K562 (cell line): Measurements from ENCODE around the gene SMIM22. TPM values are rescaled to one million over a fixed set of nuclear protein-coding genes. Genes with fewer than 3 reads are reported as not detected.

Experiments used
- CEBPZ ChIP-seq: fragments of 150-350 bp; IDR thresholded peaks from 2 replicates; pipeline ENCODE4 v1.6.1; 2014; ENCODE audit warnings: low read depth, mild to moderate bottlenecking, low read length, borderline replicate concordance
- ESRRA ChIP-seq: fragments of 450-650 bp; IDR thresholded peaks from 2 replicates; pipeline ENCODE4 v1.6.1; 2014; ENCODE audit warnings: low read depth, mild to moderate bottlenecking, moderate library complexity, borderline replicate concordance
- GTF2F1 ChIP-seq: IDR thresholded peaks from 2 replicates; pipeline ENCODE4 v1.6.1; 2011; ENCODE audit warnings: low read depth, low read length, improper control_type of control experiment
- HMGN3 ChIP-seq: IDR thresholded peaks from 2 replicates; pipeline ENCODE4 v1.6.1; 2011; ENCODE audit warnings: borderline replicate concordance, low read depth, mild to moderate bottlenecking, mixed read lengths, low read length; ENCODE audit not compliant: insufficient read length; ENCODE audit errors: extremely low read depth
- MYC ChIP-seq, 2 experiments: fragments of 250-450 bp in 1 of 2; sonication (Bioruptor Pico) in 1 of 2; IDR thresholded peaks; 2 replicates each; pipeline versions ENCODE4 v1.5.1 to v1.6.1; 2012 to 2021; ENCODE audit warnings: low read depth in 2 of 2, borderline replicate concordance in 1 of 2, improper control_type of control experiment in 1 of 2, low read length in 1 of 2, mild to moderate bottlenecking in 1 of 2, moderate library complexity in 1 of 2
- NR2F6 ChIP-seq: fragments of 450-650 bp; formaldehyde crosslinking; IDR thresholded peaks from 2 replicates; pipeline ENCODE4 v1.4.0; 2020; ENCODE audit warnings: mild to moderate bottlenecking
- RAD21 ChIP-seq, 2 experiments: fragments of 250-450 bp in 1 of 2; fragments of 450-650 bp in 1 of 2; sonication (Bioruptor Pico) in 1 of 2; formaldehyde crosslinking in 1 of 2; IDR thresholded peaks in 1 of 2; conservative IDR thresholded peaks in 1 of 2; 2 replicates each; pipeline versions ENCODE4 v1.4.0 to v1.8.0; 2020 to 2022; ENCODE audit warnings: mild to moderate bottlenecking in 2 of 2, moderate library complexity in 1 of 2
- RBM14 ChIP-seq: fragments of 200-400 bp; formaldehyde crosslinking; IDR thresholded peaks from 2 replicates; pipeline ENCODE4 v1.6.1; 2018; ENCODE audit warnings: low read depth, mild to moderate bottlenecking, low read length, moderate library complexity, borderline replicate concordance; ENCODE audit not compliant: insufficient read depth
- SPI1 ChIP-seq: IDR thresholded peaks from 2 replicates; pipeline ENCODE4 v1.6.1; 2011; ENCODE audit warnings: low read depth, low read length, control low read depth, borderline replicate concordance
- ZBTB11 ChIP-seq, 3 experiments: fragments of 200-800 bp in 1 of 3; fragments of 250-450 bp in 1 of 3; fragments of 450-650 bp in 1 of 3; sonication (Bioruptor Pico) in 1 of 3; sonication (Bioruptor generic) in 1 of 3; formaldehyde crosslinking in 1 of 3; IDR thresholded peaks; 2 replicates each; pipeline versions ENCODE4 v1.6.1 to v1.8.0; 2016 to 2022; ENCODE audit warnings: mild to moderate bottlenecking in 2 of 3, missing genetic modification characterization in 2 of 3, missing compliant biosample characterization in 1 of 3, moderate library complexity in 1 of 3
- ZBTB33 ChIP-seq: sonication (generic); formaldehyde crosslinking; IDR thresholded peaks from 2 replicates; pipeline ENCODE4 v1.8.1; 2023; ENCODE audit warnings: mild to moderate bottlenecking, missing genetic modification reagents
- ZNF212 ChIP-seq: fragments of 450-650 bp; formaldehyde crosslinking; IDR thresholded peaks from 2 replicates; pipeline ENCODE4 v1.4.0; 2020; ENCODE audit warnings: mild to moderate bottlenecking
- ZNF280A ChIP-seq: fragments of 450-650 bp; IDR thresholded peaks from 2 replicates; pipeline ENCODE4 v1.6.1; 2018; ENCODE audit warnings: mild to moderate bottlenecking, low read depth; ENCODE audit not compliant: partially characterized antibody
- ZNF282 ChIP-seq: sonication (generic); formaldehyde crosslinking; IDR thresholded peaks from 2 replicates; pipeline ENCODE4 v1.8.1; 2023; ENCODE audit warnings: missing genetic modification reagents
- polyA plus RNA-seq, 8 experiments: library from polyadenylated mRNA; depleted of rRNA in 4 of 8; stranded (reverse) in 5 of 8; unstranded in 3 of 8; fragments of >200 nt; fragmentation: Nextera tagmentation in 2 of 8; fragmentation: Illumina TruSeq in 1 of 8; extraction: Ambion mirVana in 2 of 8; extraction: Trizol in 1 of 8; gene quantifications; 2 replicates each; pipeline versions ENCODE4 v1.2.1 to v1.2.3, GENCODE V29; 2011 to 2014; ENCODE audit warnings: inconsistent platforms in 1 of 8, missing spikeins in 1 of 8
- total RNA-seq, 7 experiments: library from RNA; depleted of rRNA in 6 of 7; stranded (reverse); fragments of >200 nt in 6 of 7; fragmentation: Illumina TruSeq in 2 of 7; extraction: Trizol in 2 of 7; gene quantifications; 2 replicates each; pipeline versions ENCODE4 v1.2.1 to v1.2.3, GENCODE V29; 2011 to 2021; ENCODE audit warnings: low replicate concordance in 1 of 7

SMIM22 gene
- total and polyA plus RNA-seq, 9 of the 15 experiments (the other 6 are each of a cell fraction or from before 2014, with no cell fraction given): not detected

GRCh38 chr16:4768549-4769305 lies 26.4 kb upstream of the SMIM22 start (continued):
- TF ChIP-seq ZNF280A: no peak
- TF ChIP-seq ZNF282 (CRISPR knock-in tag): no peak
- TF ChIP-seq RBM14: no peak
- no peak for TF ChIP-seq NR2F6 (CRISPR knock-in tag)
- TF ChIP-seq HMGN3: peak; percentile 60
- TF ChIP-seq GTF2F1: no peak
- no peak for TF ChIP-seq RAD21 (CRISPR knock-in tag; conservative IDR thresholded peaks at IDR 0.05 in 1 of 2, IDR thresholded peaks at IDR 0.05 in 1 of 2)
- TF ChIP-seq CEBPZ: no peak
- peak; percentile 12; the same call in 1 of the 2 replicates for TF ChIP-seq ESRRA
- peak; percentile 55; the same call in 1 of the 2 replicates for TF ChIP-seq MYC (IDR thresholded peaks at IDR 0.05; ENCODE audit: low read depth, low read length)
- TF ChIP-seq MYC (CRISPR knock-in tag; IDR thresholded peaks at IDR 0.05; ENCODE audit: borderline replicate concordance, low read depth): no peak
- TF ChIP-seq ZBTB33 (CRISPR knock-in tag): no peak; the same call in 1 of the 2 replicates
- no peak for TF ChIP-seq ZNF212
- peak; percentile 74 to 98 (median 88); a peak in 5 of 6 replicates for TF ChIP-seq ZBTB11 (CRISPR knock-in tag; IDR thresholded peaks at IDR 0.05)
- TF ChIP-seq SPI1: no peak
